K562 (cell line): ENCODE measurements around the gene TMED6. TPM values are rescaled to one million over a fixed set of nuclear protein-coding genes. Genes with fewer than 3 reads are reported as not detected.

Experiments used
- CBX8 ChIP-seq: fragments of 200-600 bp; sonication (generic); IDR thresholded peaks from 2 replicates; pipeline ENCODE4 v1.6.1; 2012; ENCODE audit warnings: borderline replicate concordance, mixed run types, low read depth, mild to moderate bottlenecking, moderate library complexity, mixed read lengths, low read length, control low read depth, inconsistent platforms; ENCODE audit not compliant: poor library complexity, severe bottlenecking; ENCODE audit errors: extremely low read depth
- HCFC1 ChIP-seq: IDR thresholded peaks from 2 replicates; pipeline ENCODE4 v1.6.1; 2012; ENCODE audit warnings: low read depth, low read length, improper control_type of control experiment
- MEF2A ChIP-seq: IDR thresholded peaks from 2 replicates; pipeline ENCODE4 v1.6.1; 2011; ENCODE audit warnings: low read depth, mild to moderate bottlenecking, low read length, moderate library complexity; ENCODE audit not compliant: control insufficient read depth
- MXI1 ChIP-seq: IDR thresholded peaks from 2 replicates; pipeline ENCODE4 v1.6.1; 2011; ENCODE audit warnings: low read depth, mild to moderate bottlenecking, improper control_type of control experiment, low read length
- NKRF ChIP-seq: fragments of 450-650 bp; IDR thresholded peaks from 2 replicates; pipeline ENCODE4 v1.6.1; 2016; ENCODE audit warnings: borderline replicate concordance
- ZKSCAN8 ChIP-seq: fragments of 200-800 bp; sonication (Bioruptor generic); IDR thresholded peaks from 2 replicates; pipeline ENCODE4 v1.6.1; 2016; ENCODE audit warnings: missing genetic modification characterization, missing compliant biosample characterization
- ZNF398 ChIP-seq: fragments of 250-450 bp; sonication (Bioruptor Pico); IDR thresholded peaks from 2 replicates; pipeline ENCODE4 v1.8.0; 2021; ENCODE audit warnings: moderate library complexity, mild to moderate bottlenecking, inconsistent platforms
- ZNF512 ChIP-seq: IDR thresholded peaks from 2 replicates; pipeline ENCODE4 v1.6.1; 2016; ENCODE audit warnings: missing genetic modification characterization, missing compliant biosample characterization
- polyA plus RNA-seq, 8 experiments: library from polyadenylated mRNA; depleted of rRNA in 4 of 8; stranded (reverse) in 5 of 8; unstranded in 3 of 8; fragments of >200 nt; fragmentation: Nextera tagmentation in 2 of 8; fragmentation: Illumina TruSeq in 1 of 8; extraction: Ambion mirVana in 2 of 8; extraction: Trizol in 1 of 8; gene quantifications; 2 replicates each; pipeline versions ENCODE4 v1.2.1 to v1.2.3, GENCODE V29; 2011 to 2014; ENCODE audit warnings: inconsistent platforms in 1 of 8, missing spikeins in 1 of 8
- total RNA-seq, 7 experiments: library from RNA; depleted of rRNA in 6 of 7; stranded (reverse); fragments of >200 nt in 6 of 7; fragmentation: Illumina TruSeq in 2 of 7; extraction: Trizol in 2 of 7; gene quantifications; 2 replicates each; pipeline versions ENCODE4 v1.2.1 to v1.2.3, GENCODE V29; 2011 to 2021; ENCODE audit warnings: low replicate concordance in 1 of 7
- TF ChIP-seq, protein P1 (sequence below), 2 experiments: IDR thresholded peaks; 2 replicates each; pipeline ENCODE4 v1.6.1; 2011; ENCODE audit warnings: borderline replicate concordance in 1 of 2, control low read depth in 1 of 2, low read depth in 1 of 2, low read length in 1 of 2, mild to moderate bottlenecking in 1 of 2, mixed read lengths in 1 of 2, moderate library complexity in 1 of 2; ENCODE audit not compliant: insufficient read depth in 1 of 2, insufficient read length in 1 of 2, poor library complexity in 1 of 2, severe bottlenecking in 1 of 2; ENCODE audit errors: extremely low read depth in 1 of 2
- TF ChIP-seq, protein P2 (sequence below), 3 experiments: fragments of 200-800 bp in 1 of 3; fragments of 250-450 bp in 1 of 3; fragments of 450-650 bp in 1 of 3; sonication (Bioruptor Pico) in 1 of 3; sonication (Bioruptor generic) in 1 of 3; formaldehyde crosslinking in 1 of 3; IDR thresholded peaks; 2 replicates each; pipeline versions ENCODE4 v1.6.1 to v1.8.0; 2016 to 2022; ENCODE audit warnings: mild to moderate bottlenecking in 2 of 3, missing genetic modification characterization in 2 of 3, missing compliant biosample characterization in 1 of 3, moderate library complexity in 1 of 3
- TF ChIP-seq, protein P3 (sequence below): sonication (generic); formaldehyde crosslinking; IDR thresholded peaks from 2 replicates; pipeline ENCODE4 v1.8.0; 2022; ENCODE audit warnings: mild to moderate bottlenecking, missing genetic modification reagents

The TMED6 gene
- total and polyA plus RNA-seq, 9 of the 15 experiments (the other 6 are each of a cell fraction or from before 2014, with no cell fraction given), result 0.14 to 0.45 (median 0.25) TPM; not detected in 2

- no peak for TF ChIP-seq MEF2A
- TF ChIP-seq MXI1, result no peak
- no peak for TF ChIP-seq ZNF512 (tag)
- peak; percentile 66 for TF ChIP-seq HCFC1
- TF ChIP-seq, protein P1, sequence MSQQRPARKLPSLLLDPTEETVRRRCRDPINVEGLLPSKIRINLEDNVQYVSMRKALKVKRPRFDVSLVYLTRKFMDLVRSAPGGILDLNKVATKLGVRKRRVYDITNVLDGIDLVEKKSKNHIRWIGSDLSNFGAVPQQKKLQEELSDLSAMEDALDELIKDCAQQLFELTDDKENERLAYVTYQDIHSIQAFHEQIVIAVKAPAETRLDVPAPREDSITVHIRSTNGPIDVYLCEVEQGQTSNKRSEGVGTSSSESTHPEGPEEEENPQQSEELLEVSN (IDR thresholded peaks at IDR 0.05; ENCODE audit: borderline replicate concordance in 1 of 2, extremely low read depth in 1 of 2, insufficient read depth in 1 of 2, insufficient read length in 1 of 2, low read depth in 1 of 2, low read length in 1 of 2, poor library complexity in 1 of 2, severe bottlenecking in 1 of 2), result peak; percentile 78 to 87
- no peak for TF ChIP-seq ZKSCAN8
- no peak for TF ChIP-seq NKRF
- TF ChIP-seq, protein P2, sequence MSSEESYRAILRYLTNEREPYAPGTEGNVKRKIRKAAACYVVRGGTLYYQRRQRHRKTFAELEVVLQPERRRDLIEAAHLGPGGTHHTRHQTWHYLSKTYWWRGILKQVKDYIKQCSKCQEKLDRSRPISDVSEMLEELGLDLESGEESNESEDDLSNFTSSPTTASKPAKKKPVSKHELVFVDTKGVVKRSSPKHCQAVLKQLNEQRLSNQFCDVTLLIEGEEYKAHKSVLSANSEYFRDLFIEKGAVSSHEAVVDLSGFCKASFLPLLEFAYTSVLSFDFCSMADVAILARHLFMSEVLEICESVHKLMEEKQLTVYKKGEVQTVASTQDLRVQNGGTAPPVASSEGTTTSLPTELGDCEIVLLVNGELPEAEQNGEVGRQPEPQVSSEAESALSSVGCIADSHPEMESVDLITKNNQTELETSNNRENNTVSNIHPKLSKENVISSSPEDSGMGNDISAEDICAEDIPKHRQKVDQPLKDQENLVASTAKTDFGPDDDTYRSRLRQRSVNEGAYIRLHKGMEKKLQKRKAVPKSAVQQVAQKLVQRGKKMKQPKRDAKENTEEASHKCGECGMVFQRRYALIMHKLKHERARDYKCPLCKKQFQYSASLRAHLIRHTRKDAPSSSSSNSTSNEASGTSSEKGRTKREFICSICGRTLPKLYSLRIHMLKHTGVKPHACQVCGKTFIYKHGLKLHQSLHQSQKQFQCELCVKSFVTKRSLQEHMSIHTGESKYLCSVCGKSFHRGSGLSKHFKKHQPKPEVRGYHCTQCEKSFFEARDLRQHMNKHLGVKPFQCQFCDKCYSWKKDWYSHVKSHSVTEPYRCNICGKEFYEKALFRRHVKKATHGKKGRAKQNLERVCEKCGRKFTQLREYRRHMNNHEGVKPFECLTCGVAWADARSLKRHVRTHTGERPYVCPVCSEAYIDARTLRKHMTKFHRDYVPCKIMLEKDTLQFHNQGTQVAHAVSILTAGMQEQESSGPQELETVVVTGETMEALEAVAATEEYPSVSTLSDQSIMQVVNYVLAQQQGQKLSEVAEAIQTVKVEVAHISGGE (CRISPR knock-in tag; IDR thresholded peaks at IDR 0.05), result peak in 1 of 3 experiments; percentile 85; a peak in 2 of 6 replicates
- no peak for TF ChIP-seq CBX8
- no peak for TF ChIP-seq ZNF398 (CRISPR knock-in tag)
- TF ChIP-seq, protein P3, sequence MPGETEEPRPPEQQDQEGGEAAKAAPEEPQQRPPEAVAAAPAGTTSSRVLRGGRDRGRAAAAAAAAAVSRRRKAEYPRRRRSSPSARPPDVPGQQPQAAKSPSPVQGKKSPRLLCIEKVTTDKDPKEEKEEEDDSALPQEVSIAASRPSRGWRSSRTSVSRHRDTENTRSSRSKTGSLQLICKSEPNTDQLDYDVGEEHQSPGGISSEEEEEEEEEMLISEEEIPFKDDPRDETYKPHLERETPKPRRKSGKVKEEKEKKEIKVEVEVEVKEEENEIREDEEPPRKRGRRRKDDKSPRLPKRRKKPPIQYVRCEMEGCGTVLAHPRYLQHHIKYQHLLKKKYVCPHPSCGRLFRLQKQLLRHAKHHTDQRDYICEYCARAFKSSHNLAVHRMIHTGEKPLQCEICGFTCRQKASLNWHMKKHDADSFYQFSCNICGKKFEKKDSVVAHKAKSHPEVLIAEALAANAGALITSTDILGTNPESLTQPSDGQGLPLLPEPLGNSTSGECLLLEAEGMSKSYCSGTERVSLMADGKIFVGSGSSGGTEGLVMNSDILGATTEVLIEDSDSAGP, result peak; percentile 63; the same call in 1 of the 2 replicates
Measured at GRCh38 chr16:69330286-69331109, 21.1 kb downstream of the TMED6 start, which contains the start of gene PDF (continued).
